ENCODE measurements around the gene NBAS.
"Not testable (repeated sequence)": the region's sequence is repeated elsewhere in the genome, so short reads cannot be mapped to it uniquely, and the experiment has no call there.

NBAS gene

GRCh38 chr2:15559379-15560139, 1.6 kb downstream of the NBAS start:
- no peak for DNase-seq (ENCODE audit: low read depth, low spot score)

GRCh38 chr2:15557887-15558311, 3.2 kb downstream of the NBAS start:
- DNase-seq (ENCODE audit: low read depth, low spot score) = no peak

- no peak for DNase-seq (ENCODE audit: low read depth, low spot score)
These were observed 4.7 kb downstream of the NBAS start for GRCh38 chr2:15556311-15556930.

- no peak for DNase-seq (ENCODE audit: low read depth, low spot score)
These were observed 5.4 kb downstream of the NBAS start for GRCh38 chr2:15555760-15556193.

- DNase-seq (ENCODE audit: low read depth, low spot score) = no peak
These were observed 6.5 kb downstream of the NBAS start for GRCh38 chr2:15554525-15555218.

GRCh38 chr2:15553951-15554350, 7.2 kb downstream of the NBAS start:
- no peak for DNase-seq (ENCODE audit: low read depth, low spot score)

GRCh38 chr2:15553519-15553918, 7.6 kb downstream of the NBAS start:
- DNase-seq (ENCODE audit: low read depth, low spot score) = no peak

- DNase-seq (ENCODE audit: low read depth, low spot score) = no peak
These were observed 12.2 kb downstream of the NBAS start for GRCh38 chr2:15548974-15549373.

GRCh38 chr2:15547115-15547876, 13.8 kb downstream of the NBAS start:
- no peak for DNase-seq (ENCODE audit: low read depth, low spot score)

- DNase-seq (ENCODE audit: low read depth, low spot score) = no peak
These were observed 14.6 kb downstream of the NBAS start for GRCh38 chr2:15546297-15547098.

GRCh38 chr2:15544227-15544626, 16.9 kb downstream of the NBAS start:
- no peak for DNase-seq (ENCODE audit: low read depth, low spot score)

GRCh38 chr2:15543541-15543940, 17.6 kb downstream of the NBAS start:
- no peak for DNase-seq (ENCODE audit: low read depth, low spot score)

GRCh38 chr2:15543053-15543452, 18.1 kb downstream of the NBAS start:
- DNase-seq (ENCODE audit: low read depth, low spot score) = no peak

- not testable (repeated sequence) for DNase-seq (ENCODE audit: low read depth, low spot score)
These were observed 18.9 kb downstream of the NBAS start for GRCh38 chr2:15542269-15542668.

GRCh38 chr2:15540523-15540922, 20.6 kb downstream of the NBAS start:
- DNase-seq (ENCODE audit: low read depth, low spot score) = not testable (repeated sequence)

GRCh38 chr2:15539999-15540398, 21.1 kb downstream of the NBAS start:
- no peak for DNase-seq (ENCODE audit: low read depth, low spot score)

- DNase-seq (ENCODE audit: low read depth, low spot score) = no peak
These were observed 22.3 kb downstream of the NBAS start for GRCh38 chr2:15538792-15539191.

- DNase-seq (ENCODE audit: low read depth, low spot score) = no peak
These were observed 27.2 kb downstream of the NBAS start for GRCh38 chr2:15533860-15534480.

- DNase-seq (ENCODE audit: low read depth, low spot score) = no peak
These were observed 28.1 kb downstream of the NBAS start for GRCh38 chr2:15532996-15533395.

GRCh38 chr2:15531095-15531854, 29.9 kb downstream of the NBAS start:
- DNase-seq (ENCODE audit: low read depth, low spot score) = no peak

Measured in smooth muscle cell of the brain vasculature (primary cell).